ENCODE results near the gene ARRB2. TPM values are rescaled to one million over a fixed set of nuclear protein-coding genes. Genes with fewer than 3 reads are reported as not detected.

The ARRB2 gene
- polyA plus RNA-seq, 1 donor (not counting 4 experiments of a cell fraction or from before 2014, with no cell fraction given): 11.5 TPM

DNA sequence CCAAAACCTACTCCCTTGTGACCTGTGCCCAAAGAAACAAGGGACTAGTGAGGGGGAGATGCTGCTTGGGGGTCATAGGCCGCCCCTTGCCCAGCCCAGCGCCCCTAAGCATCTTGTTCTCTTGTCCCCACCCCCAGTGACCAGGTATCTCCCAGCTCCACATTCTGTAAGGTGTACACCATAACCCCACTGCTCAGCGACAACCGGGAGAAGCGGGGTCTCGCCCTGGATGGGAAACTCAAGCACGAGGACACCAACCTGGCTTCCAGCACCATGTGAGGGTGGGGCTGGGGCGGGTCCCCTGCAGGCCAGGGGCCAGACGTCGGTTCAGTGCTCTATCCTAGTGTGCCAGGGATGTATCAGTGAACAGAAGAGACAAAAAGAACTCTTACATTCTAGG, 8.7 kb downstream of the ARRB2 start:
- Histone ChIP-seq H3K36me3 (ENCODE audit: control insufficient read depth in 2 of 2, extremely low read depth in 1 of 2, insufficient read depth in 2 of 2, low read length in 2 of 2) (no peaks in the 10 kb centered on the region), H2AFZ (ENCODE audit: control insufficient read depth, low read length) (no peak overlapping the region), H3K27ac (ENCODE audit: control insufficient read depth, insufficient read depth, low read length) (no peak overlapping the region), H3K9me3 (ENCODE audit: control insufficient read depth, low read depth, low read length) (no peaks in the 10 kb centered on the region), H3K79me2 (ENCODE audit: control insufficient read depth, insufficient read depth, low read length) (no peaks in the 10 kb centered on the region), H3K27me3 (ENCODE audit: control insufficient read depth, extremely low read depth, insufficient read depth, low read length) (no peaks in the 10 kb centered on the region), H3K4me2 (ENCODE audit: control insufficient read depth, extremely low read depth, insufficient read depth, low read depth, low read length) (no peak overlapping the region), H3K4me1 (ENCODE audit: control insufficient read depth, extremely low read depth, insufficient read depth, low read length) (no peaks in the 10 kb centered on the region), H3K9me1 (ENCODE audit: control insufficient read depth, extremely low read depth, insufficient read depth, low read length) (no peaks in the 10 kb centered on the region), H3K9ac (ENCODE audit: control insufficient read depth, extremely low read depth, insufficient read depth, low read length) (no peak overlapping the region), H3K4me3 (ENCODE audit: control insufficient read depth in 2 of 3, extremely low read depth in 1 of 3, insufficient read depth in 2 of 3, low read depth in 1 of 3, low read length in 3 of 3) (no peak overlapping the region), H4K20me1 (ENCODE audit: control insufficient read depth, extremely low read depth, insufficient read depth, low read length) (no peaks in the 10 kb centered on the region)
- dilution Hi-C loops (cut with MboI; ENCODE audit: extremely low pct_ligation_motif_present, low sequenced_read_pairs): no loop called here
- DNase-seq (ENCODE audit: low read depth, low spot score) (no peak), FAIRE-seq (no peak)
- no peak for TF ChIP-seq CTCF (optimal IDR thresholded peaks at IDR 0.05 in 1 of 3, IDR thresholded peaks at IDR 0.05 in 1 of 3, conservative IDR thresholded peaks at IDR 0.05 in 1 of 3; ENCODE audit: extremely low read depth in 1 of 3, insufficient read depth in 2 of 3, low read length in 3 of 3)
- no peak for TF ChIP-seq EZH2 (IDR thresholded peaks at IDR 0.05; ENCODE audit: low read length)

- no peaks in the 10 kb centered on the region for H3K4me1 ChIP-seq (ENCODE audit: control insufficient read depth, extremely low read depth, insufficient read depth, low read length)
- no peak overlapping the region for H3K9ac ChIP-seq (ENCODE audit: control insufficient read depth, extremely low read depth, insufficient read depth, low read length)
- no peaks in the 10 kb centered on the region for H4K20me1 ChIP-seq (ENCODE audit: control insufficient read depth, extremely low read depth, insufficient read depth, low read length)
- FAIRE-seq: no peak
- TF ChIP-seq EZH2 (IDR thresholded peaks at IDR 0.05; ENCODE audit: low read length): no peak
- no peak for TF ChIP-seq CTCF (optimal IDR thresholded peaks at IDR 0.05 in 1 of 3, IDR thresholded peaks at IDR 0.05 in 1 of 3, conservative IDR thresholded peaks at IDR 0.05 in 1 of 3; ENCODE audit: extremely low read depth in 1 of 3, insufficient read depth in 2 of 3, low read length in 3 of 3)
- H3K27ac ChIP-seq (ENCODE audit: control insufficient read depth, insufficient read depth, low read length): no peak overlapping the region
- no peaks in the 10 kb centered on the region for H3K9me1 ChIP-seq (ENCODE audit: control insufficient read depth, extremely low read depth, insufficient read depth, low read length)
- H2AFZ ChIP-seq (ENCODE audit: control insufficient read depth, low read length): no peak overlapping the region
- no peaks in the 10 kb centered on the region for H3K27me3 ChIP-seq (ENCODE audit: control insufficient read depth, extremely low read depth, insufficient read depth, low read length)
- H3K4me3 ChIP-seq (ENCODE audit: control insufficient read depth in 2 of 3, extremely low read depth in 1 of 3, insufficient read depth in 2 of 3, low read depth in 1 of 3, low read length in 3 of 3): no peak overlapping the region
- DNase-seq (ENCODE audit: low read depth, low spot score): no peak
- dilution Hi-C loops (cut with MboI; ENCODE audit: extremely low pct_ligation_motif_present, low sequenced_read_pairs): no loop called here
- no peak overlapping the region for H3K4me2 ChIP-seq (ENCODE audit: control insufficient read depth, extremely low read depth, insufficient read depth, low read depth, low read length)
- no peaks in the 10 kb centered on the region for H3K36me3 ChIP-seq (ENCODE audit: control insufficient read depth in 2 of 2, extremely low read depth in 1 of 2, insufficient read depth in 2 of 2, low read length in 2 of 2)
- no peaks in the 10 kb centered on the region for H3K79me2 ChIP-seq (ENCODE audit: control insufficient read depth, insufficient read depth, low read length)
- no peaks in the 10 kb centered on the region for H3K9me3 ChIP-seq (ENCODE audit: control insufficient read depth, low read depth, low read length)
Observed at GRCh38 chr17:4719684-4720221, 9.3 kb downstream of the ARRB2 start.
